ENCODE data around the gene MAB21L2. TPM values are rescaled to one million over a fixed set of nuclear protein-coding genes. Genes with fewer than 3 reads are reported as not detected.

MAB21L2 gene
- total and polyA plus RNA-seq, 10 of the 15 experiments (the other 5 are each of a cell fraction or from before 2014, with no cell fraction given): 0.11 to 0.25 TPM; not detected in 8

DNA sequence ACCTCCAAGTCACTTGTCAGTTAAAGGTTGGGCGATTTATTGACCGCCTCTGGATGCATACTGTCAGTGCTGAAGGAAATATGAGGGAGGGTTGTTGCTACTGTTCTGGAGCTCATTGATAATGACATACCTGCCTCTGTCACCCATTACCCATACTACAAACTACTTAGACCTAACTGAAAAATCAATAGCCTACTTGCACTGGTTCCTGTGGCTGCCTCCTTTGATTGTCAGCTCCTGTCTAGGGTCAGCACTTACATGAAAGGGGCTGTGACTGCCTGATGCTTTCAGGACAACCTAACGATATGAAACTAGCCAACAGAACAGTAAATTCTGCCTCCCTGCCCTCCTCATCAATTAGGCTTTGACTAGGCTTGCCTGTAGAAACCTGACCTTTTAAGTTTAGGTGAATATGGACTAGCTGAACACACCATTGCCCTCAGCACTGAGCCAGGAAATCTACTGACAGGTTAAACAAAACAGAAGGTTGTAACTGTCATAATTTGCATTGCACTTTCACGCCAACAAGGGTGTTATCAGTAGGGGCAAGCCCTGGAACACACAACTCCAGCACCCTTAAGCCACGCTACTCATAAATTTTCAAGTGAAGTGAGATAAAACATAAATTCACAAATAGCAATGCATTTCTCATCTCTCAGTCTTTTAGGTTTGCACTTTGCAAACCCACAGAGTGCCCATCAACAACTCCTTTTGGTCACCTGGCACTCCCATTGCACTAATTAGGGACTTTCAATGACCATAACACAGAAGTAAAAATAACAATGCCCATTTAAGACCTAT lies 9.0 kb upstream of the MAB21L2 start:
- Histone ChIP-seq H3K27me3 (replicated peaks in 1 of 2; ENCODE audit: control insufficient read depth in 2 of 2, insufficient read depth in 2 of 2, low read length in 1 of 2) (no peaks in the 10 kb centered on the region), H4K20me1 (ENCODE audit: control insufficient read depth, insufficient read depth) (no peaks in the 10 kb centered on the region), H2AFZ (ENCODE audit: control insufficient read depth, low read depth, low read length) (no peak overlapping the region), H3K27ac (ENCODE audit: control insufficient read depth, insufficient read depth) (no peak overlapping the region), H3K4me3 (no peak overlapping the region), H3K4me2 (ENCODE audit: control insufficient read depth, insufficient read depth) (no peak overlapping the region), H3K4me1 (ENCODE audit: control insufficient read depth, insufficient read depth, low read length) (no peaks in the 10 kb centered on the region), H3K9ac (ENCODE audit: control insufficient read depth, insufficient read depth, low read length) (no peak overlapping the region), H3K79me2 (ENCODE audit: control insufficient read depth, insufficient read depth, low read length) (no peaks in the 10 kb centered on the region), H3K36me3 (ENCODE audit: control insufficient read depth in 2 of 2, insufficient read depth in 2 of 2, low read length in 1 of 2) (no peaks in the 10 kb centered on the region), H3K9me3 (replicated peaks; ENCODE audit: control insufficient read depth, insufficient read depth, low read length) (no peaks in the 10 kb centered on the region)
- peak; percentile 27 for FAIRE-seq
- BruUV-seq (replicated peaks): no TSS peak
- in situ Hi-C loops (cut with MboI) (no loop called here), intact Hi-C loops (cut with micrococcal nuclease; ENCODE audit: unreplicated experiment) (no loop called here)
- peak; percentile 81 for ATAC-seq
- ChIA-PET POLR2A (interaction anchor here (0.6 kb wide), 1 partner anchor 644 kb away, joined by 3 read pairs; no protein-coding TSS in a partner anchor), SMC1A (ENCODE audit: uncharacterized antibody, unreplicated experiment) (interaction anchor here (0.7 to 2.5 kb wide), 7 partner anchors 16 to 296 kb away, joined by 3 to 9 read pairs (median 3); no protein-coding TSS in a partner anchor), CTCF (interaction anchor here (1.1 kb wide), 2 partner anchors 78 to 264 kb away, joined by 3 read pairs; no protein-coding TSS in a partner anchor), RAD21 (ENCODE audit: unreplicated experiment) (interaction anchor here (0.9 to 2.2 kb wide), 5 partner anchors 17 to 389 kb away, joined by 3 to 7 read pairs (median 4); no protein-coding TSS in a partner anchor)
- 97% methylated on average over 5 of the region's 5 CpGs for WGBS (ENCODE audit: insufficient coverage, insufficient replicate concordance, low lambda C conversion rate, missing lambda C conversion rate)
- peak; percentile 28 for DNase-seq (ENCODE audit: low read depth, low spot score)
- TF ChIP-seq, protein P1, sequence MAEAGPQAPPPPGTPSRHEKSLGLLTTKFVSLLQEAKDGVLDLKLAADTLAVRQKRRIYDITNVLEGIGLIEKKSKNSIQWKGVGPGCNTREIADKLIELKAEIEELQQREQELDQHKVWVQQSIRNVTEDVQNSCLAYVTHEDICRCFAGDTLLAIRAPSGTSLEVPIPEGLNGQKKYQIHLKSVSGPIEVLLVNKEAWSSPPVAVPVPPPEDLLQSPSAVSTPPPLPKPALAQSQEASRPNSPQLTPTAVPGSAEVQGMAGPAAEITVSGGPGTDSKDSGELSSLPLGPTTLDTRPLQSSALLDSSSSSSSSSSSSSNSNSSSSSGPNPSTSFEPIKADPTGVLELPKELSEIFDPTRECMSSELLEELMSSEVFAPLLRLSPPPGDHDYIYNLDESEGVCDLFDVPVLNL (IDR thresholded peaks at IDR 0.05; ENCODE audit: low read depth, low read length): no peak
- TF ChIP-seq RAD51 (IDR thresholded peaks at IDR 0.05): peak; percentile 59; the same call in 1 of the 2 replicates
- TF ChIP-seq, protein P2, sequence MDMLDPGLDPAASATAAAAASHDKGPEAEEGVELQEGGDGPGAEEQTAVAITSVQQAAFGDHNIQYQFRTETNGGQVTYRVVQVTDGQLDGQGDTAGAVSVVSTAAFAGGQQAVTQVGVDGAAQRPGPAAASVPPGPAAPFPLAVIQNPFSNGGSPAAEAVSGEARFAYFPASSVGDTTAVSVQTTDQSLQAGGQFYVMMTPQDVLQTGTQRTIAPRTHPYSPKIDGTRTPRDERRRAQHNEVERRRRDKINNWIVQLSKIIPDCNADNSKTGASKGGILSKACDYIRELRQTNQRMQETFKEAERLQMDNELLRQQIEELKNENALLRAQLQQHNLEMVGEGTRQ (IDR thresholded peaks at IDR 0.05; ENCODE audit: borderline replicate concordance, low read depth, low read length): no peak
- TF ChIP-seq, protein P3, sequence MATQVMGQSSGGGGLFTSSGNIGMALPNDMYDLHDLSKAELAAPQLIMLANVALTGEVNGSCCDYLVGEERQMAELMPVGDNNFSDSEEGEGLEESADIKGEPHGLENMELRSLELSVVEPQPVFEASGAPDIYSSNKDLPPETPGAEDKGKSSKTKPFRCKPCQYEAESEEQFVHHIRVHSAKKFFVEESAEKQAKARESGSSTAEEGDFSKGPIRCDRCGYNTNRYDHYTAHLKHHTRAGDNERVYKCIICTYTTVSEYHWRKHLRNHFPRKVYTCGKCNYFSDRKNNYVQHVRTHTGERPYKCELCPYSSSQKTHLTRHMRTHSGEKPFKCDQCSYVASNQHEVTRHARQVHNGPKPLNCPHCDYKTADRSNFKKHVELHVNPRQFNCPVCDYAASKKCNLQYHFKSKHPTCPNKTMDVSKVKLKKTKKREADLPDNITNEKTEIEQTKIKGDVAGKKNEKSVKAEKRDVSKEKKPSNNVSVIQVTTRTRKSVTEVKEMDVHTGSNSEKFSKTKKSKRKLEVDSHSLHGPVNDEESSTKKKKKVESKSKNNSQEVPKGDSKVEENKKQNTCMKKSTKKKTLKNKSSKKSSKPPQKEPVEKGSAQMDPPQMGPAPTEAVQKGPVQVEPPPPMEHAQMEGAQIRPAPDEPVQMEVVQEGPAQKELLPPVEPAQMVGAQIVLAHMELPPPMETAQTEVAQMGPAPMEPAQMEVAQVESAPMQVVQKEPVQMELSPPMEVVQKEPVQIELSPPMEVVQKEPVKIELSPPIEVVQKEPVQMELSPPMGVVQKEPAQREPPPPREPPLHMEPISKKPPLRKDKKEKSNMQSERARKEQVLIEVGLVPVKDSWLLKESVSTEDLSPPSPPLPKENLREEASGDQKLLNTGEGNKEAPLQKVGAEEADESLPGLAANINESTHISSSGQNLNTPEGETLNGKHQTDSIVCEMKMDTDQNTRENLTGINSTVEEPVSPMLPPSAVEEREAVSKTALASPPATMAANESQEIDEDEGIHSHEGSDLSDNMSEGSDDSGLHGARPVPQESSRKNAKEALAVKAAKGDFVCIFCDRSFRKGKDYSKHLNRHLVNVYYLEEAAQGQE (IDR thresholded peaks at IDR 0.05; ENCODE audit: low read depth, low read length): no peak
- TF ChIP-seq CHD4 (IDR thresholded peaks at IDR 0.05): no peak
- no peak for TF ChIP-seq PAX5 (IDR thresholded peaks at IDR 0.05; ENCODE audit: borderline replicate concordance, low read depth, low read length)
- TF ChIP-seq, protein P4, sequence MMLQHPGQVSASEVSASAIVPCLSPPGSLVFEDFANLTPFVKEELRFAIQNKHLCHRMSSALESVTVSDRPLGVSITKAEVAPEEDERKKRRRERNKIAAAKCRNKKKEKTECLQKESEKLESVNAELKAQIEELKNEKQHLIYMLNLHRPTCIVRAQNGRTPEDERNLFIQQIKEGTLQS (IDR thresholded peaks at IDR 0.05; ENCODE audit: borderline replicate concordance, extremely low read depth, low read depth, low read length): no peak
- no peak for TF ChIP-seq KAT2A (conservative IDR thresholded peaks at IDR 0.05; ENCODE audit: control insufficient read depth, low read depth, low read length)
- TF ChIP-seq, protein P5, sequence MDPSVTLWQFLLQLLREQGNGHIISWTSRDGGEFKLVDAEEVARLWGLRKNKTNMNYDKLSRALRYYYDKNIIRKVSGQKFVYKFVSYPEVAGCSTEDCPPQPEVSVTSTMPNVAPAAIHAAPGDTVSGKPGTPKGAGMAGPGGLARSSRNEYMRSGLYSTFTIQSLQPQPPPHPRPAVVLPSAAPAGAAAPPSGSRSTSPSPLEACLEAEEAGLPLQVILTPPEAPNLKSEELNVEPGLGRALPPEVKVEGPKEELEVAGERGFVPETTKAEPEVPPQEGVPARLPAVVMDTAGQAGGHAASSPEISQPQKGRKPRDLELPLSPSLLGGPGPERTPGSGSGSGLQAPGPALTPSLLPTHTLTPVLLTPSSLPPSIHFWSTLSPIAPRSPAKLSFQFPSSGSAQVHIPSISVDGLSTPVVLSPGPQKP (IDR thresholded peaks at IDR 0.05; ENCODE audit: low read depth, low read length): no peak
- TF ChIP-seq BHLHE40 (IDR thresholded peaks at IDR 0.05; ENCODE audit: borderline replicate concordance in 1 of 2, low read depth in 2 of 2, low read length in 1 of 2): peak in 1 of 2 experiments; percentile 20; a peak in 2 of 4 replicates
- TF ChIP-seq, protein P6, sequence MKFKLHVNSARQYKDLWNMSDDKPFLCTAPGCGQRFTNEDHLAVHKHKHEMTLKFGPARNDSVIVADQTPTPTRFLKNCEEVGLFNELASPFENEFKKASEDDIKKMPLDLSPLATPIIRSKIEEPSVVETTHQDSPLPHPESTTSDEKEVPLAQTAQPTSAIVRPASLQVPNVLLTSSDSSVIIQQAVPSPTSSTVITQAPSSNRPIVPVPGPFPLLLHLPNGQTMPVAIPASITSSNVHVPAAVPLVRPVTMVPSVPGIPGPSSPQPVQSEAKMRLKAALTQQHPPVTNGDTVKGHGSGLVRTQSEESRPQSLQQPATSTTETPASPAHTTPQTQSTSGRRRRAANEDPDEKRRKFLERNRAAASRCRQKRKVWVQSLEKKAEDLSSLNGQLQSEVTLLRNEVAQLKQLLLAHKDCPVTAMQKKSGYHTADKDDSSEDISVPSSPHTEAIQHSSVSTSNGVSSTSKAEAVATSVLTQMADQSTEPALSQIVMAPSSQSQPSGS (IDR thresholded peaks at IDR 0.05; ENCODE audit: low read length): no peak
- TF ChIP-seq CBX3 (IDR thresholded peaks at IDR 0.05; ENCODE audit: borderline replicate concordance, low read depth): no peak
- TF ChIP-seq CREB1 (IDR thresholded peaks at IDR 0.05; ENCODE audit: low read depth): no peak

Data from GM12878 (cell line).